Activated T-helper 1 cell treated with Interleukin-2 at 50 U/mL for 16 hours (primary cell): ENCODE data around the gene TMEM132C.
"Not testable (repeated sequence)": the region's sequence is repeated elsewhere in the genome, so short reads cannot be mapped to it uniquely, and the experiment has no call there.

Experiments
- DNase-seq: peaks from one replicate; pipeline ENCODE4 v3.0.0-alpha.2; 2020; ENCODE audit warnings: low read depth

TMEM132C gene

DNA sequence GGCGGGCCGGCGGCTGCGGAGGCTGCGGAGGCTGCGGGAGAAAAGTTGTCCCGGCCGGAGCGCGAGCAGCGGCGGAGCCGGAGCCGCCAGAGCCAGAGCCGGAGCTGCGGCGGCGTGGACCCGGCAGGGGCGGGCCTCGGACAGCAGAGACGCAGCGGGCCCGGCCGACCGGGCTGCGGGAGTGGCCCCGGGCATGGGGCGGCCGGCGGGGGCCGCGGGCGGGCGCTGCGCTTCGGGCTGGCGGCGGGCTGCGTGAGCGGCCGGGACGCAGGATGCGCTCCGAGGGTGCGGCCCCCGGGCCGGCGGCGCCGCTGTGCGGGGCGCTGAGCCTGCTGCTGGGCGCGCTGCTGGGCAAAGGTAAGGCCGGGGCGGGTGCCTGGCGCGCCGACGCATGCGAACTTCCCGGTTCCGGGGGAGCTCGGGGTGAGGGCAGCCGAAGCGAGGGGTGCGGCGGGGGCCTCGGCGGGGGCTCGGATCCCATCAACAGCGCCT lies at the start of gene TMEM132C:
Gene TMEM132C, plus strand, starts transcription at position 40 of the 492 bp plus-strand sequence. Its CDS starts 233 bp downstream, at position 273.
- DNase-seq = no peak

DNA sequence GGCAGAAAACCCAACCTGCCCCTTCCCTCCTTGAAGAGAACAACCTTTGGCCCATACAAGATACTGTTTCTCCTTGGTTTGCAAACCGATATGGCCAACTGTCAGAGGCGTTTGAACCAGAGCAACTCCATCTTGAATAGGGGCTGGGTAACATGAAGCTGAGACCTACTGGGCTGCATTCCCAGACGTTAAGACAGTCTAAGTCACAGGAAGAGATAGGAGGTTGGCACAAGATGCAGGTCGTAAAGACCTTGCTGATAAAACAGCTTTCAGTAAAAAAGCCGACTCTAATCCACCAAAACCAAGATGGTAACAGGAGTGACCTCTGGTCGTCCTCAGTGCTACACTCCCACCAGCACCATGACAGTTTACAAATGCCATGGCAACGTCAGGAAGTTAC lies 42.7 kb upstream of the TMEM132C start:
- DNase-seq = no peak

DNA sequence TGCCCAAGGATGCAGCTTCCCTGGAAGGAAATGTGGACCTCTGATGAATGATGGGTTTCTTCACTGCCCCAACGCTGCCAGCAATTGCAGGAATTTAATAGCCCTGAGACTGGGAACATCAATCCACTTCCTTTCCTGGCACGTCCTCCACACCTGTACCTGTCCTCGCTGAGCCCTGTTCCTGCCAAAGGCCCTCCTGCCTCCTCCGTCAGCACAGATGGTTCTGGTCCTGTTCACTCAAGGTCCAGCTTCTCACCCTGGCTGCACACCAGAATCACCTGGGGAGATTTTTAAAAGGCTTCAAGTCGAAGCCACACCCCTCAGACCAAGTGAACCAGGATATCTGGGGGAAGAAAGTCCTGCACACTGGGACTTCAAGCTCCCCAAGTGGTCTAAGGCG lies 38.4 kb upstream of the TMEM132C start:
- DNase-seq = no peak

DNA sequence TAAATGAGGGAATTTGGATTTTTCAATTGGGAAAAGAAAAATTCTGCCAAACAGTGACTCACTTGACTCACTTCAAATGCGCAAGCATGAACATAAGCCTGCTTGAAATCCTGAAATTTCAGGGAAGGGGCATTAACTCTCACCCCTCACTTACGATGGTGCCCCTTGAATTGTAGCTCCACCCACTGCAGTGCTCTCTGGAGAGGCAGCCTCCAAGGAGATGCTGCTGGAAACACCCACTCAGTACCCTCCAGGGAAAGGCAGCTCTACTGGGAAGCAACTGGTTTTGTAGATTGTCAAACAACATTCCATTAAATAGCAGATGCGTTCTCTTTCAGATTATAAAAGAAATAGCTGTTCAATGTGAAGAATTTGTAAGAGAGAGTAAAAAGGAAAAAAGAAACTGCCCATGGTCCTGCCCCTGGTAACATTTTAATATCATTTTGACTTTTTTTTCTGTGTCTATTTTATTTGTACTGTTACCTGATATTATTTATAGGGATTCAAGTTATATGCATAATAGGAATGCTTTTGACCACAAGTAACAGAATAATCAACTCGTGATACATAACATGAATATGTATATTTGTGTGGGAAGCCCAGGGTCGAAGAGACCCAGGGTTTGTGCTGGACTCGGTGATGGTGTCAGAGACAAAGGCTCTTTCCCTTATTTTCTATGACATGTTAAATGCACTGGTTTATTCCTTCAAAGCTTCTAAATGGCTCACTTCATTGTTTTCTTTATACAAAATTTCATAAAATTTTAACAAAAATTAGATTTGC lies 31.1 kb upstream of the TMEM132C start:
- no peak for DNase-seq

DNA sequence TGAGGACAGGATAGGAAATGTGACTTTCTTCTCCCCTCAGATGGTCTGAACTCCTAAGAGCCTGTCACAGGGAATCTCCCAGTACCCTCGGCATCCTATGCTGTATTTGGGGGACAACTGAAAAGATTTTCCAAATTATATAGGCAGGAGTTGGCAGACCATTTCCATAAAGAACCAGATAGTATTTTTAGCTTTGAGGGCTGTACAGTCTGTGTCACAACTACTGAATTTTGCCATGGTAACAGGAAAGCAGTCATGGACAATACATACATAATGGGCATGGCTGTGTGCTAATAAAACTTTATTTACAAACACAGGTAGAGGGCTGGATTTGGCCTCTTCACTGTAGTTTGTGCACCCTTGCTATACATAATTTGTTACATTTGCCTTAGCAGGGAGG lies 30.4 kb upstream of the TMEM132C start:
- no peak for DNase-seq

DNA sequence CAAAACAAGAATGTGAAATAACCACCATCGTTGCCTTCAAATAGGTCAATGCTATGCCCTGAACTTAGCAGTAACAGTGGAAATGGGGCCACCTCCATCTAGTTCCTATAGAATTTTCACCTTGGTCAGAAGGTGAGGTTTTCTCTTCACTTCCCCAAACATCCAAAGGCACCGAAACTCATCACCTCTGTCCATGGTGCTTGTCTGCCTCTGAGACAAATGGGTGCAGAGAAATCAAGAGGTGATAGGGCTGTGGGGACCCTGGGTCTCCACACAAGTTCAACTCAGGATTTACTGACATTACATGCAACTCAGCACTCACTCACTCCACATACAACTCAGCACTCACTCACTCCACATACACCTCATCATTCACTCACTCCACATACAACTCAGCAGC lies 26.2 kb upstream of the TMEM132C start:
- DNase-seq = no peak

DNA sequence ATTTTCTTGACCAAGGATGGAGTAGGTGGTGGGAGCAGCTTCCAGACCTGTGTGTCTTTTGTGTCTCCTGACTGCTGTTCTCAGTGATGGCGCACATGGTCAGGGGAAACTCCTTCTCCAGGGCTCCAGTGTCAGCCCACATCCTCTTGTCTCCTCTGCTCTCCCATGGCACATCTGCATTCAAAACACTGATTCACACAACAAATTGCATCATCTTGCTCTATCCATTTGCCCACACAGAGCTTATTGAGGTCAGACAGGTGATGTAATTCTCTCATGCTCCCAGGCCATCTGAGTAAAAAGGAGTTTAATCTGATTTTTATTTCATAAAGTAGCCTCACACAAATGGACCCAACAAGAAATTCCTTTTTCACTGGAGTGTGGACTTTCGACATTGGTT lies 21.8 kb upstream of the TMEM132C start:
- DNase-seq = no peak

DNA sequence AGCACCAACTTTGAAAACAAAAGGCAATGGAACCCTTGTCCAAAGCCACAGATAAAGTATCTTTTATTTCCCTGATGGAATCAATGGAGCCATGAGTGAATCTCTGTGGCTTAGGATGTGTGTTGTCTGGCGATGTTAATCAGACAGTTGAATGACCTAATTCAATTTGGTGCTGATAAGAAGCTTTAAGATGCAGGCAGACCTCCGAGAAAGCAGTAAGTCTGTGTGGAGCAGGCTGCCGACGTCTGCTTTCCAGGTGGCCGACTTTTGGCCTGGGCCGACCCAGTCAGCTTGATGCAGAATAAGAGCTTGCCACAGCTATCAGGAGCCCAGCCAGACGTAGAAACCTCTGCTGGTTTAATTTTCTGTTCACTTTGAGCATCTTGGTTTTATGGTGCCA lies 21.1 kb upstream of the TMEM132C start:
- DNase-seq = no peak

DNA sequence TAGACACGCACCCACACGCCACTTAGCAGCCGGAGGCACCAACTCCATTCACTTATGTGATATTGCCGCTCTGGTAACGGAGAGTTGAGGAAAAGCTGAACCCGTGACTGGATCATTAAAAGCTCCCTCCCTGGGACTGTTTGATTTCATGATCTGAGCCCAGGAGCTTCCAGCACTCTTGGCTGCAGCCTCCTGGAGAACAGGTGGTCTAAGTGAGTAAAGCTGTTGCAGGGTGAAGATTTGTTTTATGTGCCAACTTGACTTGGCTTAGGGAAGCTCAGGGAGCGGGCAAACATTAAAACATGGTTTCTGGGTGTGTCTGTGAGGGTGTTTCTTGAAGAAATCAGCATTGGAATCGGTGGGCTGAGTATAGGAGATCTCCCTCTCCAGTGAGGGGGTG lies 16.9 kb upstream of the TMEM132C start:
- DNase-seq = no peak

DNA sequence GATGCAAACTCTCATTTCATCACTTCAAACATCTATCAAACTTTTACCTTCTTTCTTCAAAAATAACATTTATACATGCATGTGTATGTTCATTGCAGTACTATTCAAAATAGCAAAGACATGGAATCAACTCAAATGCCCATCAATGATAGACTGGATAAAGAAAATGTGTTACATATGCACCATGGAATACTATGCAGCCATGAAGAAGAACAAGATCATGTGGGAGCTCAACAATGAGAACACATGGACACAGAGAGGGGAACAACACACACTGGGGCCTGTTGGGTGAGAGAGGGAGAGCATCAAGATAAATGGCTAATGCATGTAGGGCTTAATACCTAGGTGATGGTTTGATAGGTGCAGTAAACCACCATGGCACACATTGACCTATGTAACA lies 13.1 kb upstream of the TMEM132C start:
- DNase-seq = not testable (repeated sequence)

DNA sequence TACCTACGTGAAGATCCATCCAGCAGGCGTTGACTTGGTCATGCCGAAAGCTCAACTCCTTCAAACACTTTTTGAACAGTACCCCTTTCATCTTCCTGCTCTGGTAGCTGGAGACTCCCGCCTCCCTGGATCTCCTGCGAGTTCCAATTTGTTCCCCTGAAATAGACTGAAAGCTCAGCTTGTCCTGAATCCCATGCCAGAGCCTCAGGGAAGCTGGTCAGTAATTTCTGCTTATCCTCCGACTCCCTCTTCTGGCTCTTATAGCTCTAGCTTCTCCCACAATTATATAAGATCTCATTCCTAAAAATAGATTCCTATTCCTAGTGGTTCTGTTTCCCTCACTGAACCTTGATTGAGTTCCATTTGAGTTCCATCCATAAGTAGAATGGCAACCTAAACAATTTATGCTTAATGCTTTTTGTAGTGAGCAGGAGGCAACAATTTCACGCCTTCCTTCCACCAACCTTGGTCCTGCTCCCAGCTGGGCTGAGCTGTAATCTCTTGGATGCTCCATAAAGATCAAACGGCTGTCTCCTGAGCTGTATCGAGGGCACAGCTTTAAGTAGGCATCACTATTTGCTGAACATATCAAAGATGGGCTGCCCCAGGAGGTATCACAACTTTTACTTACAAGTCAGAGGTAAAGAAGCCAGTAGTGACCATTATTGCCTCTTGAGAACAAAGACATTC lies 8.0 kb upstream of the TMEM132C start:
- DNase-seq = no peak

DNA sequence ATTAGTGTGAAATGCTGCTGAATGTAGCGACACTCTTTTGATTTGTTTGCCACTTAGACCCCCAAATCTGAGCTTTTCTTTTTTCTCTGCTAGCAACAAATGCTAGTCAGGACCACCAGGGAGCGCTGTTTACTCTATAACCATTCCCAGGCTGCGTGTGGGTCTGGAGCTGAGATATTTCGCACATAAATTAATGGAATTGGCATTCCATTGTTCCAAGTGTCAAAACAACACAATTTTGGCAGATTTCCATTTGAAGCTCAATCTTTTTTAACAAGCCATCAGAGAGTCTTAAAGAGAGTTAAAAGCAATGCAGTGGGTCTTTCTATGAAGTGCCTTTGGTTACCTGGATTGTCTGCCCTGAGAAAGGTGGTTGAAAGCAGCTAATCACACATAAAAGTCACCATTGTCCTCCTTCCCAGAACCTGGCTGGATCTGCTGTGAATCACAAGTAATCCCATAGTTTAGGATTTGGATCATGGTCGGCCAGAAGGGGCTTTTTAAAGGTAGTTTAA lies 7.4 kb upstream of the TMEM132C start:
- no peak for DNase-seq

DNA sequence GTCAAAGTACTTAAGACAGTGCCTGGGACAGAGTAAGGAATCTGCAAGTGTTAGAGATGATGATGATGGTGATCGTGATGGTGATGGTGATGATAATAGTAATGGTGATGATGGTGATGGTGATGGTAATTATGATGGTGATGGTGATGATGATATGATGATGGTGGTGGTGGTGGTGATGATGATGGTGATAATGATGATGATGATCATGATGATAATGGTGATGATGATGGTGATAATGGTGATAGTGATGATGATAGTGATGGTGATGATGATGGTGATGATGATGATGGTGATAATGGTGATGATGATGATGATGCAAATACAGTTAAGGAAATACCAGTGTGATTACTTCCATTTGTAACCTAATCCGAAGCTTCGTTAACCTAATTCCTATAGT lies 5.2 kb upstream of the TMEM132C start:
- no peak for DNase-seq

DNA sequence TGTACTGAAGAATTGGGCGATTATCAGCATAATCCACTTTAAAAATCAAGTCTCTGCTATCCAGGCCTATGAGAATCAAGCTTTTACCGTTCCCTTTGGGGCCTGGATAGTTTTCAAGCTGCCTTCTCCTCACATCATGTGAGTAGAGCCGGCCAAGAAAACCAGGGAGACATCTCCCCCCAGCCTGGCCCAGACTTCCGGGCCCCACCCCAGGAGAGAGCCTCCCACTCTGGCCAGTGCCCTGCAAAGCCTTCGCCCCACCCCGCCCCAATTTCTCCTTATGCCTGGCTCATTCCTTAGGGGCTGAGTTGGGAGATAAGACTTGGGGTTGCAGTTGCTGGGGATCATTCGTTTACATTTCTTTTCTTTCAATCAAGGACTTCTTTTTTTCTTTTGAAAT lies 1.4 kb upstream of the TMEM132C start:
- no peak for DNase-seq

DNA sequence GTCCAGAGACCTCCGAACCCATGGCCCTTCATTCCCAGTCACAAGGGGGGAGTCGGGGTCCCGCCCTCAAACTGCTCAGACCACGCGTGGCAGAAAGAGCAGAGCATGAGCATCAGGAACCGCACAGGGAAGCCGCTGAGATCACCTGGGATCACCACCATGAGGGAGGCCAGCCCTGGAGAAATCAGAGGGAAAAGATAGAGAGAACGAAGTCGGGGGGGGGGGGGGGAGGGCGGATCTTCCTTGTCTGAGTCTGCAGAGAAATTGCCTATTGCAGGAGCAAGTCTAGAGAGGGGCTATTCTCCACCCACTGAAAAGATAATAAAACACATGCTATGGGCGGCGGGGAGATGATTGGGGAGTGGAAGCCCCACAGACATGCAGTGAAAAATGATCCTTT lies 884 bp upstream of the TMEM132C start:
- DNase-seq = no peak

DNA sequence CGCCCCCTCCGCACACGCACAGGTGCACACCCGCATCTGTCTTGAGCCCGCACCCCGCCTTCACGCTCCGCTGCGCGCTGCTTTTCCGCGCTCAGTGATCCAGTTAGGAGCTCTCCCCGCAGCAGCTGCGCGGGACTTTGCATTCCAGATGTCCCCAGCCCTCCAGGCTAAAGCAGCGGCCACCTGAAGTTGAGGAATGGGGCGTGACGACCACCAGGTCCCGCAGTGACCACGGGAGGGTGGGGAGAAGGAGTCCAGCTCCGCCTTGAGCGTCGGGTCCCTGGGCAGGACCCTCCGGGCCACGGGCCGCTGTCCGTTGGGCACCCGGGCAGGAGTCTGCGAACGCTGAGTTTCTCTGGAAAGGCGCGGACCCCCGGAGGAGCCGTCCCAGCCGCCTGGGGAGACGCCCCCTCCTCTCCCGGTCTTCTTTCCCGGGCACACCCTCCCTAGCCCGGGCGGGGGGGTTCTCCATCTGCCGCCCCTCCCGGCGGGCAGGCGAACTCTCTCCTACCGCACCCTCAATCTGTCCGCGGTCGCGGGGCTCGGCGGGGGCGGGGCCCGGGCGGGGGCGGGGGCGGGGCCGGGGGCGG lies 334 bp upstream of the TMEM132C start:
- no peak for DNase-seq

DNA sequence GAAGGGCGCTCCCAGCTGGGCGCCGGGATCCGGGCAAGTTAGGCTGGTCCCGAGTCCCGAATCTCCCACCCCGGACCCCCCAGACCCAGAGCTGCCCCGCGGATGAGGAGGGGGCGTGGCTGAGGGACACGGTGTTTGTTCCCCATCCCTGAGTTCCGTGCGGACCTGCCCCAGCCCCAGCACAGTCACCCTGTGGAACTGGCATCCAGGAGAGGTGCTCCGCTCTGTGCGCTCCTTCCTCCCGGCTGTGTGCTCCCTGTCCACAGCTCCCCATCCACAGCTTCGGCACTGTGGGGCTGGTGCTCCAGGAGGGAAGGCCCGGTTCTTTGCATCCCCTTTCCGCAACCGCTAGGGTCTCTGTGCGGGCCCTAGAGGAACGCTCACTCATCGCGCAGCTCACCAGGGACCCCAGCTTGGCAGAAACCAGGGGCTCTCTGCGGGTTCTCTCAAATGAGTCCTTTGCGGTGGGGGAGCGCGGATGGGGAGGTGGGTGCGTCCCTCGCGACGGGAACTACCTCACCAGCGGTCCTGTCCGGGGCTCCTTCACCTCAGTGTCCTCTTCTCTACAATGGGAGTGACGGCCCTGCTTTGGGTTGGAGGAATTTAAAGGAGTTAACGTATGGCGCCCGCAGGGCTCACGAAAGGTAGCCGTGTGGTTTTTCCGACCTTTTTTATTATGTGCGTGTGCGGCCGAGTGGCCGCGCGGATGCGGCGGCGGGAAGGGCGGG lies 845 bp downstream of the TMEM132C start:
- DNase-seq = no peak

DNA sequence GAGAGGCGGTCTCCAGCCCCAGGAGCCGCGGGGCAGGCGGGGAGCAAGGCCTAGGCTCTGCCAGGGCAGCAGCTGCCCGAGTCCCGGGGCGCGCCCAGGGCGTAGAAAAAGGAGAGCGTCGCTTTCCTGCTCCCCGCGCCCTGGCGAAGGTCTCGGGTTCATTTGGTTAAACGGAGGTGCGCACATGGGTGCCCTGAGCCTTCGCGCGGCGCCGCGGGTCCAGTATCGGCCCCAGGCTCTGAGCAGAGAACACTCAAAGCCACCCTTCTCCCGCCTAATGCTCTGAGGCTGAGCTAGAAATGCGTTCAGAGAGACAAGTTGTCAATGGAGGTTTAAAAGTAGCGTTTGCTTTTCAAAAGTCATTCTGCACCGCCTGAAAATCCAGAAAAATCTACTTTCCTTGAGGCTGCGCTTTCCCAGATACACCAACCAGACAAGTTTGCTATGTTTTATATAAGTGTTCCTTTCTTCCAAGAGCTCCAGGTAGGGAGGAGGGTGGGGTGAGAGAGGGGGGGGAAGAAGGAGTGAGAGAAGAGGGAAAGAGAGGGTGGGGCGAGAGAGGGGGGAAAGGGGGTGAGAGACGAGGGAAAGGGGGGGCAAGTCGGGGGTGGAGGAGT lies 1.5 kb downstream of the TMEM132C start:
- no peak for DNase-seq

DNA sequence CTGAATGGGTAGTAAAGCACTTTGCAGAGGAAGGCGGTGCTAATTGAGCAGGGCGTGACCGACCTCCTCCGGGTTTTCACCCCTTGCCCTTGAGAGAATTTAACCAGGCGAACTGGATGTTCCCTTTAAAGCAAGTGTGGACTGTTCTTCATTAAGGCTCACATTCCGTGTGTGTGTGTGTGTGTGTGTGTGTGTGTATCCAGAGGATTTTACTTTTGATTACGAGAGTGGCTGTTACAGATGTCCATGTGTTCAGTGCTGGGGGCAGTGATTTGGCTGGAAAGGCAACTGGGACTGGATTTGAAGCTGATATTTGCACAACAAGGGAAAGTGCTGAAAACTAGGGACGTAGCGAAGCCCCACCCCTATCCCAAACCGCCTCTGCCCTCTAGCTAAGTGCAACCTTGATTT lies 2.2 kb downstream of the TMEM132C start:
- DNase-seq = no peak

DNA sequence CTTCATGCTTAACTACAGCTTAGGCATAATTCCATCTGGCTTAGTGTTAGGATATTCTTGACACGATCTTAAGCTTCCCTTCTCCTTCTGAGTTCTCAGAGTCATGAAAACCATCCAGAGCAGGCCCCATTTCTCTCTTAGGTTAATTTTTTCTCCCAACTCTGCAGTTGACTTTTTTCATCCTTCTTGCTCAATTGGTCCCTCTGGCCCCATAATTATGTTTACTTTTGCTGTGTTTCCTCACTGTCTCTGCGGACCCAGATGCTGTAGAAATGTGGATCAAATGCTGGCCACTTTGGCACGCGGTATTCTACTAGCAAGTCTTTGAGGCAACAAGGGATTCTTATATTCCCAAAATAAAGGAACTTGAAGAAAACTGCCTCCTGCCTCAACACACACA lies 9.5 kb downstream of the TMEM132C start:
- no peak for DNase-seq

DNA sequence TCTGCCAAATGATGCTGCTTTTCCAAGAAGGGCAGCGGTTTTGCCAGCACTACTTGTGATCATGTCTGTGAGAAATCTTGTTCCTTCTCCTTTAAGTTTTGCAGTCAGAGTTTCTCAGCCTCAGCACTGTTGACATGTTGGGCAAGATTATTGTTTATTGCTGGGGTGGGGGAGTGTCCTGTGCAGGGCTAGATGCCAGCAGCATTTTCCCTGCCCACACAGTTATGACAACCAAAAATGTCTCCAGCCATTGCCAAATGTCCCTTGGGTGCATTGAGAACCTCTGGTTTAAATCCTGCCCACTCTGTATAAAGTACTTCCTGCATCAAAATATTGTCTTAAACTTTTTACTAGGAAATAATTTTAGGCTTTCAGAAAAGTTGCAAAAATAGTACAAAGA lies 20.0 kb downstream of the TMEM132C start:
- DNase-seq = no peak

DNA sequence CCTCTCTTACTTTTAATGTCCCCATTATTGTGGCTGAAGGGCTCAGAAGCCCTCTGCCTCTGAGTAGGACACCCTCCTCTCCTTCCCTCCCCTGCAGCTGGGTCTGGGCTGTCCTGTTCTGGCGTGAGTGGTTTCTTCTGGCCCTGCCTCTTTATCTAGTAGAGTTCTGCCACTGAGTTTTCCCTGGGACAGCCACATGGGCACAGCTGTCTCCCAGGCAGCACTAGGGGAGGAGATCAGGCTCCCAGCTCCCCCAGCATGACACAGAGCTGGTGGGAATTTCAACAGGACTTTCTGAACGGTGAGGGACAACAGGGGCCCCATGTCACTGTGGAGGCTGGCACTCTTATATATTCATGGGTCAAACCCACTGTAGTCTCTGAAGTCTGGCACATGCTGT lies 21.4 kb downstream of the TMEM132C start:
- DNase-seq = no peak
